ENCODE data around the gene MAP3K14. TPM values are rescaled to one million over a fixed set of nuclear protein-coding genes. Genes with fewer than 3 reads are reported as not detected.
A peak's percentile ranks its signal among the peaks of the same experiment; 100 is the strongest.

Gene MAP3K14
- total RNA-seq, 1 experiment from 2014 or later: 16.4 TPM

DNA sequence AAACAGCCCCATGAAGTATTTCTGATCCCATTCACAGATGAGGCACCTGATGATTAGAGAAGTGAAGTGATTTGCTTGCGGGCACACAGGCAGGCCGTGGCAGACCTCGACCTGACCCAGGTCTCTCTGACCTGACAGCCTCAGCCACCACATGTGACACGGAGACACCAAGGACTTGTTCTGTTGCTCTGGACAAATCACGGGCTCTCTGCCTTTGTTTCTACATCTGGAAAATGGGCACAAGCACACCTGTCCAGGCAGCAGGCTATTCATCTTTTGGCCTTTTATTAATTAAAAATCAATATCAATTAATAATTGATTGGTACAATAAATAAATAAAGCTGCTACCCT, 3.4 kb downstream of the MAP3K14 start:
- TF ChIP-seq SP1 (IDR thresholded peaks at IDR 0.05; ENCODE audit: low read depth) (no peak), EZH2 (IDR thresholded peaks at IDR 0.05) (no peak), CTCF (IDR thresholded peaks at IDR 0.05 in 2 of 3, conservative IDR thresholded peaks at IDR 0.05 in 1 of 3; ENCODE audit: borderline replicate concordance in 1 of 3, insufficient read depth in 1 of 3, low read depth in 2 of 3, low read length in 2 of 3) (no peak), POLR2A (IDR thresholded peaks at IDR 0.05; ENCODE audit: borderline replicate concordance, extremely low read depth, insufficient read depth, insufficient read length) (no peak), FOSL1 (IDR thresholded peaks at IDR 0.05; ENCODE audit: low read depth) (no peak), ZFX (IDR thresholded peaks at IDR 0.05) (no peak), EZH2phosphoT487 (IDR thresholded peaks at IDR 0.05; ENCODE audit: borderline replicate concordance) (no peak), RAD21 (IDR thresholded peaks at IDR 0.05; ENCODE audit: low read depth) (no peak), ZNF274 (IDR thresholded peaks at IDR 0.05; ENCODE audit: low read depth, low read length) (no peak), JUND (IDR thresholded peaks at IDR 0.05) (no peak), CBX3 (IDR thresholded peaks at IDR 0.05; ENCODE audit: low read depth) (no peak), YY1 (IDR thresholded peaks at IDR 0.05; ENCODE audit: extremely low read depth, insufficient replicate concordance, low read depth, low read length) (no peak), SRF (IDR thresholded peaks at IDR 0.05; ENCODE audit: low read depth) (no peak), POLR2AphosphoS5 (IDR thresholded peaks at IDR 0.05; ENCODE audit: low read depth, low read length) (no peak), EGR1 (IDR thresholded peaks at IDR 0.05; ENCODE audit: low read depth) (no peak)
- TF ChIP-seq, protein P1, sequence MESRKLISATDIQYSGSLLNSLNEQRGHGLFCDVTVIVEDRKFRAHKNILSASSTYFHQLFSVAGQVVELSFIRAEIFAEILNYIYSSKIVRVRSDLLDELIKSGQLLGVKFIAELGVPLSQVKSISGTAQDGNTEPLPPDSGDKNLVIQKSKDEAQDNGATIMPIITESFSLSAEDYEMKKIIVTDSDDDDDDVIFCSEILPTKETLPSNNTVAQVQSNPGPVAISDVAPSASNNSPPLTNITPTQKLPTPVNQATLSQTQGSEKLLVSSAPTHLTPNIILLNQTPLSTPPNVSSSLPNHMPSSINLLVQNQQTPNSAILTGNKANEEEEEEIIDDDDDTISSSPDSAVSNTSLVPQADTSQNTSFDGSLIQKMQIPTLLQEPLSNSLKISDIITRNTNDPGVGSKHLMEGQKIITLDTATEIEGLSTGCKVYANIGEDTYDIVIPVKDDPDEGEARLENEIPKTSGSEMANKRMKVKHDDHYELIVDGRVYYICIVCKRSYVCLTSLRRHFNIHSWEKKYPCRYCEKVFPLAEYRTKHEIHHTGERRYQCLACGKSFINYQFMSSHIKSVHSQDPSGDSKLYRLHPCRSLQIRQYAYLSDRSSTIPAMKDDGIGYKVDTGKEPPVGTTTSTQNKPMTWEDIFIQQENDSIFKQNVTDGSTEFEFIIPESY (IDR thresholded peaks at IDR 0.05; ENCODE audit: extremely low read depth, insufficient replicate concordance, low read length): no peak
- TF ChIP-seq, protein P2, sequence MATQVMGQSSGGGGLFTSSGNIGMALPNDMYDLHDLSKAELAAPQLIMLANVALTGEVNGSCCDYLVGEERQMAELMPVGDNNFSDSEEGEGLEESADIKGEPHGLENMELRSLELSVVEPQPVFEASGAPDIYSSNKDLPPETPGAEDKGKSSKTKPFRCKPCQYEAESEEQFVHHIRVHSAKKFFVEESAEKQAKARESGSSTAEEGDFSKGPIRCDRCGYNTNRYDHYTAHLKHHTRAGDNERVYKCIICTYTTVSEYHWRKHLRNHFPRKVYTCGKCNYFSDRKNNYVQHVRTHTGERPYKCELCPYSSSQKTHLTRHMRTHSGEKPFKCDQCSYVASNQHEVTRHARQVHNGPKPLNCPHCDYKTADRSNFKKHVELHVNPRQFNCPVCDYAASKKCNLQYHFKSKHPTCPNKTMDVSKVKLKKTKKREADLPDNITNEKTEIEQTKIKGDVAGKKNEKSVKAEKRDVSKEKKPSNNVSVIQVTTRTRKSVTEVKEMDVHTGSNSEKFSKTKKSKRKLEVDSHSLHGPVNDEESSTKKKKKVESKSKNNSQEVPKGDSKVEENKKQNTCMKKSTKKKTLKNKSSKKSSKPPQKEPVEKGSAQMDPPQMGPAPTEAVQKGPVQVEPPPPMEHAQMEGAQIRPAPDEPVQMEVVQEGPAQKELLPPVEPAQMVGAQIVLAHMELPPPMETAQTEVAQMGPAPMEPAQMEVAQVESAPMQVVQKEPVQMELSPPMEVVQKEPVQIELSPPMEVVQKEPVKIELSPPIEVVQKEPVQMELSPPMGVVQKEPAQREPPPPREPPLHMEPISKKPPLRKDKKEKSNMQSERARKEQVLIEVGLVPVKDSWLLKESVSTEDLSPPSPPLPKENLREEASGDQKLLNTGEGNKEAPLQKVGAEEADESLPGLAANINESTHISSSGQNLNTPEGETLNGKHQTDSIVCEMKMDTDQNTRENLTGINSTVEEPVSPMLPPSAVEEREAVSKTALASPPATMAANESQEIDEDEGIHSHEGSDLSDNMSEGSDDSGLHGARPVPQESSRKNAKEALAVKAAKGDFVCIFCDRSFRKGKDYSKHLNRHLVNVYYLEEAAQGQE (IDR thresholded peaks at IDR 0.05; ENCODE audit: low read depth): no peak
- TF ChIP-seq, protein P3, sequence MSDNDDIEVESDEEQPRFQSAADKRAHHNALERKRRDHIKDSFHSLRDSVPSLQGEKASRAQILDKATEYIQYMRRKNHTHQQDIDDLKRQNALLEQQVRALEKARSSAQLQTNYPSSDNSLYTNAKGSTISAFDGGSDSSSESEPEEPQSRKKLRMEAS (IDR thresholded peaks at IDR 0.05): no peak
- peaks cover 27% of the 10 kb centered on the region; the same call in 1 of the 2 replicates for H4K20me1 ChIP-seq (ENCODE audit: insufficient read depth)
- H3K27me3 ChIP-seq (ENCODE audit: insufficient read depth, low read length): no peaks in the 10 kb centered on the region
- peaks cover 65 to 86% of the 10 kb centered on the region in 2 experiments for H3K4me1 ChIP-seq (ENCODE audit: control insufficient read depth in 1 of 2, insufficient read depth in 2 of 2, low read length in 2 of 2)
- BruUV-seq (replicated peaks): no TSS peak
- no peak overlapping the region for H2AFZ ChIP-seq (ENCODE audit: low read depth, low read length, poor library complexity, severe bottlenecking)
- H3K9ac ChIP-seq (ENCODE audit: low read length): peak overlapping the region; percentile 93
- intact Hi-C loops (cut with micrococcal nuclease): no loop called here
- ChIA-PET RAD21 (ENCODE audit: low non-redundant PET in 1 of 2, low total read pairs in 2 of 2, uncharacterized antibody in 2 of 2, unreplicated experiment in 2 of 2) (interaction anchor here in 1 of 2 experiments (1.1 kb wide), 1 partner anchor 95 kb away, joined by 6 read pairs; no protein-coding TSS in a partner anchor), CTCF (interaction anchor here (3.2 kb wide), 1 partner anchor 36 kb away, joined by 17 read pairs; no protein-coding TSS in a partner anchor), POLR2A (no interaction called here)
- H3K9me3 ChIP-seq (ENCODE audit: control insufficient read depth in 1 of 2, insufficient read depth in 1 of 2, low read depth in 1 of 2, low read length in 2 of 2): no peaks in the 10 kb centered on the region
- peak overlapping the region; percentile 82 for H3K27ac ChIP-seq (ENCODE audit: low read depth, low read length)
- peaks cover 83% of the 10 kb centered on the region for H3K79me2 ChIP-seq (ENCODE audit: insufficient read depth, low read length)
- H3K9me2 ChIP-seq (ENCODE audit: insufficient read depth): no peaks in the 10 kb centered on the region
- no peak for ATAC-seq
- H3K4me2 ChIP-seq (ENCODE audit: low read length): peak overlapping the region; percentile 89
- DNase-seq (ENCODE audit: low read depth, low spot score): no peak
- peaks cover 0 to 39% of the 10 kb centered on the region in 2 experiments; a peak in 3 of 4 replicates for H3K36me3 ChIP-seq (ENCODE audit: control insufficient read depth in 1 of 2, insufficient read depth in 2 of 2, low read length in 2 of 2)
- H3K4me3 ChIP-seq (replicated peaks in 1 of 2; ENCODE audit: low read depth in 1 of 2, low read length in 2 of 2): peak overlapping the region in 1 of 2 experiments; percentile 39; a peak in 2 of 4 replicates

All from HCT116 (cell line).